Measurements from ENCODE around the gene IFITM1. TPM values are rescaled to one million over a fixed set of nuclear protein-coding genes. Genes with fewer than 3 reads are reported as not detected.
"Not testable (repeated sequence)": the region's sequence is repeated elsewhere in the genome, so short reads cannot be mapped to it uniquely, and the experiment has no call there.

Gene IFITM1
- total RNA-seq, 2 experiments from 2014 or later = 459 to 909 TPM

GRCh38 chr11:344836-345578, 31.2 kb downstream of the IFITM1 start:
- Mint-ChIP-seq H3K4me1 (peaks cover 12% of the 10 kb centered on the region), H3K9me3 (ENCODE audit: low read depth) (no peaks in the 10 kb centered on the region), H3K27me3 (peaks cover 21% of the 10 kb centered on the region), H3K27ac (no peak overlapping the region), H3K4me3 (no peak overlapping the region), H3K36me3 (peaks cover 2% of the 10 kb centered on the region)
- no peak for ATAC-seq
- CTCF ChIA-PET = interaction anchor here (1.1 to 1.3 kb wide), 3 partner anchors 9 to 17 kb away, joined by 3 read pairs; no protein-coding TSS in a partner anchor
- no peak for DNase-seq

GRCh38 chr11:346529-346928, 32.7 kb downstream of the IFITM1 start:
- no peak for DNase-seq
- CTCF ChIA-PET = interaction anchor here (0.9 to 1.4 kb wide), 3 partner anchors 9 to 96 kb away, joined by 3 to 4 read pairs (median 4); no protein-coding TSS in a partner anchor
- Mint-ChIP-seq H3K9me3 (ENCODE audit: low read depth) (no peaks in the 10 kb centered on the region), H3K27me3 (peaks cover 12% of the 10 kb centered on the region), H3K4me3 (no peak overlapping the region), H3K27ac (no peak overlapping the region), H3K36me3 (peaks cover 1% of the 10 kb centered on the region), H3K4me1 (peaks cover 16% of the 10 kb centered on the region)
- ATAC-seq = no peak

- Mint-ChIP-seq H3K4me1 (peaks cover 27% of the 10 kb centered on the region), H3K27me3 (peaks cover 23% of the 10 kb centered on the region)
- H3K36me3 Mint-ChIP-seq; DNase-seq; H3K27ac Mint-ChIP-seq; H3K9me3 Mint-ChIP-seq (ENCODE audit: low read depth); ATAC-seq; H3K4me3 Mint-ChIP-seq: not testable (repeated sequence)
- CTCF ChIA-PET = interaction anchor here (0.7 to 1.9 kb wide), 8 partner anchors 10 to 169 kb away, joined by 3 to 6 read pairs (median 3); no protein-coding TSS in a partner anchor
These were observed 35.6 kb downstream of the IFITM1 start for GRCh38 chr11:349270-349954.

GRCh38 chr11:350033-350722, 36.3 kb downstream of the IFITM1 start:
- ATAC-seq = peak; percentile 11
- H3K4me3 Mint-ChIP-seq; H3K36me3 Mint-ChIP-seq; H3K9me3 Mint-ChIP-seq (ENCODE audit: low read depth); DNase-seq: not testable (repeated sequence)
- CTCF ChIA-PET = interaction anchor here (1.2 kb wide), 1 partner anchor 168 kb away, joined by 3 read pairs; no protein-coding TSS in a partner anchor
- peaks cover 28% of the 10 kb centered on the region for H3K4me1 Mint-ChIP-seq
- peak overlapping the region; percentile 68 for H3K27ac Mint-ChIP-seq
- peaks cover 24% of the 10 kb centered on the region for H3K27me3 Mint-ChIP-seq

GRCh38 chr11:350723-351255, 36.9 kb downstream of the IFITM1 start:
- H3K4me1 Mint-ChIP-seq = peaks cover 32% of the 10 kb centered on the region
- H3K27me3 Mint-ChIP-seq = peaks cover 25% of the 10 kb centered on the region
- no peak overlapping the region for H3K4me3 Mint-ChIP-seq
- DNase-seq = no peak
- H3K36me3 Mint-ChIP-seq = no peaks in the 10 kb centered on the region
- ATAC-seq = peak; percentile 31
- CTCF ChIA-PET = no interaction called here
- peak overlapping the region; percentile 68 for H3K27ac Mint-ChIP-seq
- no peaks in the 10 kb centered on the region for H3K9me3 Mint-ChIP-seq (ENCODE audit: low read depth)

- Mint-ChIP-seq H3K27me3 (peaks cover 22% of the 10 kb centered on the region), H3K27ac (no peak overlapping the region), H3K36me3 (no peaks in the 10 kb centered on the region), H3K4me1 (peaks cover 32% of the 10 kb centered on the region), H3K4me3 (no peak overlapping the region), H3K9me3 (ENCODE audit: low read depth) (no peaks in the 10 kb centered on the region)
- DNase-seq (no peak), ATAC-seq (no peak)
- CTCF ChIA-PET = no interaction called here
These were observed 37.6 kb downstream of the IFITM1 start for GRCh38 chr11:351411-351810.

- DNase-seq = no peak
- peaks cover 32% of the 10 kb centered on the region for H3K4me1 Mint-ChIP-seq
- ATAC-seq = no peak
- CTCF ChIA-PET = interaction anchor here (0.6 kb wide), 1 partner anchor 25 kb away, joined by 3 read pairs; no protein-coding TSS in a partner anchor
- no peak overlapping the region for H3K4me3 Mint-ChIP-seq
- no peaks in the 10 kb centered on the region for H3K9me3 Mint-ChIP-seq (ENCODE audit: low read depth)
- peaks cover 21% of the 10 kb centered on the region for H3K27me3 Mint-ChIP-seq
- H3K36me3 Mint-ChIP-seq = no peaks in the 10 kb centered on the region
- H3K27ac Mint-ChIP-seq = no peak overlapping the region
These were observed 38.7 kb downstream of the IFITM1 start for GRCh38 chr11:352456-353031.

GRCh38 chr11:353179-353873, 39.5 kb downstream of the IFITM1 start:
- Mint-ChIP-seq H3K4me3 (no peak overlapping the region), H3K36me3 (no peaks in the 10 kb centered on the region), H3K4me1 (peaks cover 32% of the 10 kb centered on the region), H3K27ac (no peak overlapping the region), H3K9me3 (ENCODE audit: low read depth) (no peaks in the 10 kb centered on the region), H3K27me3 (peaks cover 21% of the 10 kb centered on the region)
- CTCF ChIA-PET = interaction anchor here (3.5 kb wide), 1 partner anchor 37 kb away, joined by 17 read pairs; no protein-coding TSS in a partner anchor
- ATAC-seq = no peak
- DNase-seq = no peak

GRCh38 chr11:355581-356458, 42.0 kb downstream of the IFITM1 start:
- Mint-ChIP-seq H3K27ac (peak overlapping the region; percentile 65), H3K4me1 (peaks cover 36% of the 10 kb centered on the region), H3K27me3 (peaks cover 30% of the 10 kb centered on the region), H3K36me3 (no peaks in the 10 kb centered on the region), H3K4me3 (peak overlapping the region; percentile 64), H3K9me3 (ENCODE audit: low read depth) (no peaks in the 10 kb centered on the region)
- ATAC-seq (peak; percentile 70), DNase-seq (peak; percentile 88)
- CTCF ChIA-PET = interaction anchor here (0.7 to 3.5 kb wide), 12 partner anchors 9 to 382 kb away, joined by 3 to 17 read pairs (median 4); no protein-coding TSS in a partner anchor

GRCh38 chr11:356610-357009, 42.8 kb downstream of the IFITM1 start:
- ATAC-seq (no peak), DNase-seq (no peak)
- Mint-ChIP-seq H3K36me3 (no peaks in the 10 kb centered on the region), H3K27me3 (peaks cover 30% of the 10 kb centered on the region), H3K4me3 (no peak overlapping the region), H3K27ac (no peak overlapping the region), H3K9me3 (ENCODE audit: low read depth) (no peaks in the 10 kb centered on the region), H3K4me1 (peaks cover 30% of the 10 kb centered on the region)
- CTCF ChIA-PET = interaction anchor here (1.3 to 3.5 kb wide), 3 partner anchors 9 to 40 kb away, joined by 4 to 17 read pairs (median 4); no protein-coding TSS in a partner anchor

GRCh38 chr11:357582-357981, 43.7 kb downstream of the IFITM1 start:
- no peak for DNase-seq
- CTCF ChIA-PET = no interaction called here
- Mint-ChIP-seq H3K27ac (no peak overlapping the region), H3K36me3 (no peaks in the 10 kb centered on the region), H3K4me1 (peaks cover 26% of the 10 kb centered on the region), H3K27me3 (peaks cover 25% of the 10 kb centered on the region), H3K9me3 (ENCODE audit: low read depth) (no peaks in the 10 kb centered on the region), H3K4me3 (no peak overlapping the region)
- no peak for ATAC-seq
